ENCODE measurements around the gene FOXO6.

The FOXO6 gene

GRCh38 chr1:41368366-41368765 lies 7.1 kb downstream of the FOXO6 start:
- DNase-seq = no peak

- DNase-seq = no peak
Observed at GRCh38 chr1:41368801-41369200, 7.6 kb downstream of the FOXO6 start.

DNA sequence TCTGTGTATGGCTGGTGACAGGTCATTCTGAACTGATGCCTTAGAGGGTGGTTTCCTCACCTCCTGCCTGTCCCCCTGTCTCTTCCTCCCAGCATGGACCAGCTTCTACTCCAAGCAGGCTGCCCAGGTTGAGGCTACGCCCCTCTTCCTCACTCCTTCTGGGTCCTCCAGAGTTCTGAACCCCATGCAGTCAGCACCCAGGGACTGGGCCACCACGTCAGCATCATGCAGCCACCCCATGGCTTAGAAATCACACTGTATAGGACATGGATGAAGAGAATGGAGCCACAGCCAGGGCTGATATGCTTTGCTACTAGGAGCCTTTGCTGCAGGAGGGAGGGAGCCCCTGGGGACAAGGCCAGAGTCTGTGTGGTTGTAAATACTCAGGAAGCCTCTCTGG lies 8.3 kb downstream of the FOXO6 start:
- DNase-seq = no peak

- DNase-seq = no peak
Observed at GRCh38 chr1:41370225-41370624, 9.0 kb downstream of the FOXO6 start.

- no peak for DNase-seq
Observed at GRCh38 chr1:41370756-41371420, 9.7 kb downstream of the FOXO6 start.

GRCh38 chr1:41371630-41372599 lies 10.7 kb downstream of the FOXO6 start:
- no peak for DNase-seq

DNA sequence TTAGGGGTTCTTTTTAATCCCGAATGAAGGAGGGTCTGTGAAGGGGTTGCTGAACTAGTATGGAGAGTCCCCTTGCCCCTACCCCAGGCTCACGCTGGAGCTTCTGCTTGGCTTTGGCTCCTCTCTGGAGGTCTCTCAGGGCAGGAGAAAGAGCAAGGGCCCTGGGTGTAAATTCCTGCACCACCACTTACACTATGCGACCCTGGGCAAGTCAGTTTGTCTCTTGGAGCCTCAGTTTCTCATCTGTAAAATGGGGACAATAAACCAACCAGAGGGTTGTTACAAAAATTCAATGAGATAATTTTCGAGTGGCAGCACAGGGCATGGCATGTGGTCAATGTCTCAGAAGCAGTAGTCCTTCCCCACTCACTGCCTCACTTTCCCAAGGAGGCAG lies 11.4 kb downstream of the FOXO6 start:
- no peak for DNase-seq

DNA sequence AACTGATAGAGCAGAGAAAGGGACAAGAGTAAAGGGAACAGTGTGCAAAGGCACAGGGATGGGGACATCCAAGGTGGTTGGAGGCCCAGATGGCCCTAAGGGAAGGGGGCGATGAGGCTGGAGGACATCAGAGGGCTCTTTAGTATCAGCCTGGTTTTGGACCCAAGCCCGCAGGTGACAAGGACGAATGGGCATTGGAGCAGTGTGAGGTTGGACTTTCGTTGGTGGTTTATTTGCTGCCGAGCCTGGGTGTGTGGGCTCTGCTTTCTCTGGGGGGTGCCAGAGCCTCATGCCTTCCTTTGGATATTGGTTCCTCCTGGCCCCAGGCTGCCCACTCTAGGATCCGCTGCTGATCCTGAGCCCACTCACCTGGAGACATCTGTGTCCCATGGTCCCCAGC lies 12.1 kb downstream of the FOXO6 start:
- no peak for DNase-seq

DNA sequence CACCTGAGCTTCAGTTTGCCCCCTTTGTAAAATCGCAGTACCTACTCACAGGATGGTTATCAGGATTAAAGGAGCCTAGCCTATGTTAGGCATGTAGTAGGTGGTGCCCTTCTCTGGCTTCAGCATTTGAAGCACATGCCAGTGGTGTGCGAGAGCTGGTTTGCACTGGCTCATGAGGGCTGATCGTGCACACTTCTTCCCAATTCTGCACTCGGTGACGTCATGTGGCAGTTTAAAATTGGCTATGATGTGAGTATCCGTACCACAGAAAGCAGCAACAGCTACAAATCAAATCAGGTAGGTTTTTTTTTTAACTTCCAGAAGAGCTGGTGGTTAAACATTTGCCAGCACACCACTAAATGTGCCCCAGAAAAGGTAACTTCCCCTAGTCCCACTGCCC lies 13.5 kb downstream of the FOXO6 start:
- DNase-seq = no peak

GRCh38 chr1:41377397-41377796 lies 16.2 kb downstream of the FOXO6 start:
- DNase-seq = no peak

DNA sequence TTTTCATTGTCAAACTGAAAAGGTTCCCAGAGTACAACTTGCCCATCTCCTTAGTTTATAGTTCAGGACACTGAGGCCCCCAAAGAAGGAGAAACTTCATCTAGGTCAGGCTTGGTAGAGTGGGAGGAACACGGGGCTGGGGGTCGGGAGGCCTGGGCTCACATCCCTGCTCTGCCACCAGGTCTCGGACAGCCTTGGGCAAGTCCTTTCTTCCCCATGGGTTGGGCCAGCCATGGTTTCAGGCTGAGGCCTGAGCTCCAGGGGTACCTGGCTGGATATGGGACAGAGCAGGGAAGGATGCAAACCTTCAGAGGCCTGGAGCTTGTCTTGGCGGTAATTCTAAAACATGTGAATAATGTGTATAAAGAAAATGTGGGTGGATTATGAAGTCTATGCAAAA lies 17.0 kb downstream of the FOXO6 start:
- no peak for DNase-seq

GRCh38 chr1:41378999-41379737 lies 17.9 kb downstream of the FOXO6 start:
- no peak for DNase-seq

- DNase-seq = no peak
Observed at GRCh38 chr1:41379738-41380130, 18.5 kb downstream of the FOXO6 start.

GRCh38 chr1:41380195-41380594 lies 19.0 kb downstream of the FOXO6 start:
- no peak for DNase-seq

DNA sequence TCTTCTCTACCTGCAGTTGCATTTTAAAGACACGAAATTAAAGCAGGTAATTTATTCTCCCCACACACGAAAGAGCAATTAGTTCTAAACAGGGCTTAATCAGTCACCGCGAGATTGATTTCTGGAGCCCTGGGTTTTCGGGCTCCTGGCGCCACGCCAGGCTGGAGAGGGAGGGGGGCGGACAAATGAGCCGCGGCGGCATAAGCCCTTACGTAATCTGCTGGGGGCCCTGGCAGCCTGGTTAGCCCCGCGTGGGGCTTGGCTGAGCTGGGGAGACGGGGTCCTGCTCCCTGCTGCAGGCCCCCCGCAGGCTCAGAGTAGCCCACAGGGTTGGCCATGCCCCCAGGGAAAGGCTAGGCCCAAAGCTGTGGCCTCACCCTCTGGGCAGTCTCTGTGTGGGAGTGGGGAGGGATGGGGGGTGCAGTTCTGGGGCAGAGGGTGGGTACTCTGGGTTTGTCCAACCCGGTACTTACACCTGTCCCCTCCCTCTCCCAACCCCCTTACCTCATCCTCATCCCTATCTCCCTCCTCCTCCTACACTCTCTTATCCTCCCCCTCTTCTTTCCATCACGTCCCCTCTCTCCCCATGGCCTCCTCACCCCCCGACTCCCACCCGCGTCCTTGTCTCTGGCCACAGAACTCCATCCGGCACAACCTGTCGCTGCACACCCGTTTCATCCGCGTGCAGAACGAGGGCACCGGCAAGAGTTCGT lies 19.9 kb downstream of the FOXO6 start:
- no peak for DNase-seq

- no peak for DNase-seq
Observed at GRCh38 chr1:41381692-41382479, 20.7 kb downstream of the FOXO6 start.

- no peak for DNase-seq
Observed at GRCh38 chr1:41382480-41383090, 21.4 kb downstream of the FOXO6 start.

GRCh38 chr1:41383094-41383852 lies 22.0 kb downstream of the FOXO6 start:
- DNase-seq = no peak

GRCh38 chr1:41384579-41384978 lies 23.3 kb downstream of the FOXO6 start:
- DNase-seq = no peak

GRCh38 chr1:41385398-41386195 lies 24.4 kb downstream of the FOXO6 start:
- DNase-seq = no peak

Measured in central memory CD4-positive, alpha-beta T cell (primary cell).